ENCODE results near the gene GPX3. TPM values are rescaled to one million over a fixed set of nuclear protein-coding genes. Genes with fewer than 3 reads are reported as not detected.

The GPX3 gene
- total and polyA plus RNA-seq, 2 of the 13 experiments (the other 11 are each of a cell fraction or from before 2014, with no cell fraction given) = 33.8 to 1,892 TPM

DNA sequence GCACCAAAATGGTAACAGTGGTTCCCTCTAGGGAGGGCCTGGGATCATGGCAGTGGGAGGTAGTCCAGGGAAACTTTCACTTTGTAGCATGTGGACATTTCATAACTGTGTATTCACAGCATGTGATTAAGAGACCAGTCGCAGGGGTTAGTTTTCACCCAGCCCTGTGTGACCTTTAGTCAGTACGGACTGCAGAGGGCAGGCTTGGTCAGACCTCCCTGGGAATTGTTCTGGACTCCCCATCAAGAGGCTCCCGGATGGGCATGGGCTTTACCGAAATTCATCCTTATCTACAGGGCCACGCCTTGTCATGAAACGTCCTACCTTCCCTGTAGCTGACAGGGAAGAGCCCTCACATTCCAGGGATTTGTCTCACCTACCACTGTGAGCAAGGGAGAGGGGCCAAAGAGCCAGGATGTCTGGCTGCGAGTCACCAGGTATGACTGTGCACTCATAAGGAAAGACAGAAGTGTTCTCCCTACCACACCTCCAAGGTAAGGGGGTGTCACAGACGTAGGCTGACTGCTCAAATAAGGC is 19.9 kb downstream of the GPX3 start:
- WGBS (ENCODE audit: low lambda C conversion rate) = 52% methylated on average over 6 of the region's 8 CpGs
- Histone ChIP-seq H3K4me1 (ENCODE audit: insufficient read depth, low read length) (peaks cover 39% of the 10 kb centered on the region), H3K27ac (ENCODE audit: extremely low read length, insufficient read depth, low read length) (peak overlapping the region; percentile 63), H2AFZ (ENCODE audit: low read length) (no peak overlapping the region), H3K27me3 (ENCODE audit: control insufficient read depth in 1 of 2, insufficient read depth in 2 of 2, low read length in 2 of 2) (no peaks in the 10 kb centered on the region), H3K9me3 (ENCODE audit: low read length) (no peaks in the 10 kb centered on the region), H3K4me2 (ENCODE audit: low read depth, low read length) (peak overlapping the region; percentile 24; the same call in 1 of the 2 replicates), H3K79me2 (ENCODE audit: insufficient read depth, low read length) (no peaks in the 10 kb centered on the region), H3K4me3 (replicated peaks in 1 of 3; ENCODE audit: insufficient read depth in 1 of 3, low read depth in 2 of 3, low read length in 3 of 3) (no peak overlapping the region), H3K36me3 (replicated peaks in 1 of 2; ENCODE audit: control insufficient read depth in 1 of 2, insufficient read depth in 2 of 2, low read length in 2 of 2) (peaks cover 41 to 84% of the 10 kb centered on the region in 2 experiments), H4K20me1 (ENCODE audit: insufficient read depth, low read length) (no peaks in the 10 kb centered on the region), H3K9ac (ENCODE audit: insufficient read depth, low read depth, low read length) (no peak overlapping the region; the same call in 1 of the 2 replicates)
- ATAC-seq = peak; percentile 95
- intact Hi-C loops (cut with micrococcal nuclease; ENCODE audit: unreplicated experiment) = loop anchor here (2.0 kb wide), 1 partner anchor 19 kb away; the partner anchor contains the start of gene GPX3
- ChIA-PET CTCF (ENCODE audit: low intra/inter-chr PET ratio, low total read pairs) (no interaction called here), POLR2A (interaction anchor here (2.3 kb wide), 1 partner anchor 20 kb away, joined by 10 read pairs; the partner anchor contains the start of gene GPX3)
- in situ Hi-C loops (cut with HindIII; ENCODE audit: extremely low pct_ligation_motif_present, low pct_unique_long_range_greater_than_20kb) = loop anchor here (10.0 kb wide), 1 partner anchor 205 kb away; no protein-coding TSS in a partner anchor
- peak; percentile 78 for DNase-seq (ENCODE audit: low spot score)
- FAIRE-seq = peak; percentile 91
- BruUV-seq (replicated peaks) = no TSS peak
- no peak for TF ChIP-seq SP2 (CRISPR knock-in tag; IDR thresholded peaks at IDR 0.05)
- TF ChIP-seq ZNF720 (CRISPR knock-in tag; IDR thresholded peaks at IDR 0.05) = no peak
- no peak for TF ChIP-seq ATF7 (IDR thresholded peaks at IDR 0.05)
- TF ChIP-seq ATF7 (CRISPR knock-in tag; IDR thresholded peaks at IDR 0.05) = no peak
- peak; percentile 61; the same call in 1 of the 3 replicates for TF ChIP-seq MXI1 (IDR thresholded peaks at IDR 0.05; ENCODE audit: borderline replicate concordance, low read depth, low read length)
- TF ChIP-seq, protein P1, sequence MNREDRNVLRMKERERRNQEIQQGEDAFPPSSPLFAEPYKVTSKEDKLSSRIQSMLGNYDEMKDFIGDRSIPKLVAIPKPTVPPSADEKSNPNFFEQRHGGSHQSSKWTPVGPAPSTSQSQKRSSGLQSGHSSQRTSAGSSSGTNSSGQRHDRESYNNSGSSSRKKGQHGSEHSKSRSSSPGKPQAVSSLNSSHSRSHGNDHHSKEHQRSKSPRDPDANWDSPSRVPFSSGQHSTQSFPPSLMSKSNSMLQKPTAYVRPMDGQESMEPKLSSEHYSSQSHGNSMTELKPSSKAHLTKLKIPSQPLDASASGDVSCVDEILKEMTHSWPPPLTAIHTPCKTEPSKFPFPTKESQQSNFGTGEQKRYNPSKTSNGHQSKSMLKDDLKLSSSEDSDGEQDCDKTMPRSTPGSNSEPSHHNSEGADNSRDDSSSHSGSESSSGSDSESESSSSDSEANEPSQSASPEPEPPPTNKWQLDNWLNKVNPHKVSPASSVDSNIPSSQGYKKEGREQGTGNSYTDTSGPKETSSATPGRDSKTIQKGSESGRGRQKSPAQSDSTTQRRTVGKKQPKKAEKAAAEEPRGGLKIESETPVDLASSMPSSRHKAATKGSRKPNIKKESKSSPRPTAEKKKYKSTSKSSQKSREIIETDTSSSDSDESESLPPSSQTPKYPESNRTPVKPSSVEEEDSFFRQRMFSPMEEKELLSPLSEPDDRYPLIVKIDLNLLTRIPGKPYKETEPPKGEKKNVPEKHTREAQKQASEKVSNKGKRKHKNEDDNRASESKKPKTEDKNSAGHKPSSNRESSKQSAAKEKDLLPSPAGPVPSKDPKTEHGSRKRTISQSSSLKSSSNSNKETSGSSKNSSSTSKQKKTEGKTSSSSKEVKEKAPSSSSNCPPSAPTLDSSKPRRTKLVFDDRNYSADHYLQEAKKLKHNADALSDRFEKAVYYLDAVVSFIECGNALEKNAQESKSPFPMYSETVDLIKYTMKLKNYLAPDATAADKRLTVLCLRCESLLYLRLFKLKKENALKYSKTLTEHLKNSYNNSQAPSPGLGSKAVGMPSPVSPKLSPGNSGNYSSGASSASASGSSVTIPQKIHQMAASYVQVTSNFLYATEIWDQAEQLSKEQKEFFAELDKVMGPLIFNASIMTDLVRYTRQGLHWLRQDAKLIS (CRISPR knock-in tag; IDR thresholded peaks at IDR 0.05) = no peak
- no peak for TF ChIP-seq ZMYM3 (CRISPR knock-in tag; IDR thresholded peaks at IDR 0.05)
- TF ChIP-seq, protein P2, sequence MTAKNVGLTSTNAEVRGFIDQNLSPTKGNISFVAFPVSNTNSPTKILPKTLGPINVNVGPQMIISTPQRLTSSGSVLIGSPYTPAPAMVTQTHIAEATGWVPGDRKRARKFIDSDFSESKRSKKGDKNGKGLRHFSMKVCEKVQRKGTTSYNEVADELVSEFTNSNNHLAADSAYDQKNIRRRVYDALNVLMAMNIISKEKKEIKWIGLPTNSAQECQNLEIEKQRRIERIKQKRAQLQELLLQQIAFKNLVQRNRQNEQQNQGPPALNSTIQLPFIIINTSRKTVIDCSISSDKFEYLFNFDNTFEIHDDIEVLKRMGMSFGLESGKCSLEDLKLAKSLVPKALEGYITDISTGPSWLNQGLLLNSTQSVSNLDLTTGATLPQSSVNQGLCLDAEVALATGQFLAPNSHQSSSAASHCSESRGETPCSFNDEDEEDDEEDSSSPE (CRISPR knock-in tag; IDR thresholded peaks at IDR 0.05) = 0 out of 2 replicates have a peak, but pooled peaks have one; percentile 28
- TF ChIP-seq, protein P3, sequence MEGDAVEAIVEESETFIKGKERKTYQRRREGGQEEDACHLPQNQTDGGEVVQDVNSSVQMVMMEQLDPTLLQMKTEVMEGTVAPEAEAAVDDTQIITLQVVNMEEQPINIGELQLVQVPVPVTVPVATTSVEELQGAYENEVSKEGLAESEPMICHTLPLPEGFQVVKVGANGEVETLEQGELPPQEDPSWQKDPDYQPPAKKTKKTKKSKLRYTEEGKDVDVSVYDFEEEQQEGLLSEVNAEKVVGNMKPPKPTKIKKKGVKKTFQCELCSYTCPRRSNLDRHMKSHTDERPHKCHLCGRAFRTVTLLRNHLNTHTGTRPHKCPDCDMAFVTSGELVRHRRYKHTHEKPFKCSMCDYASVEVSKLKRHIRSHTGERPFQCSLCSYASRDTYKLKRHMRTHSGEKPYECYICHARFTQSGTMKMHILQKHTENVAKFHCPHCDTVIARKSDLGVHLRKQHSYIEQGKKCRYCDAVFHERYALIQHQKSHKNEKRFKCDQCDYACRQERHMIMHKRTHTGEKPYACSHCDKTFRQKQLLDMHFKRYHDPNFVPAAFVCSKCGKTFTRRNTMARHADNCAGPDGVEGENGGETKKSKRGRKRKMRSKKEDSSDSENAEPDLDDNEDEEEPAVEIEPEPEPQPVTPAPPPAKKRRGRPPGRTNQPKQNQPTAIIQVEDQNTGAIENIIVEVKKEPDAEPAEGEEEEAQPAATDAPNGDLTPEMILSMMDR (CRISPR knock-in tag; IDR thresholded peaks at IDR 0.05) = peak; percentile 61
- no peak for TF ChIP-seq THYN1 (CRISPR knock-in tag; IDR thresholded peaks at IDR 0.05; ENCODE audit: borderline replicate concordance, low read depth)
- TF ChIP-seq TBX2 (CRISPR knock-in tag; IDR thresholded peaks at IDR 0.05; ENCODE audit: borderline replicate concordance) = no peak
- TF ChIP-seq RAD51 (IDR thresholded peaks at IDR 0.05; ENCODE audit: borderline replicate concordance) = no peak
- TF ChIP-seq ZFP41 (CRISPR knock-in tag; IDR thresholded peaks at IDR 0.05; ENCODE audit: borderline replicate concordance) = peak; percentile 34; the same call in 1 of the 2 replicates
- TF ChIP-seq KAT2B (IDR thresholded peaks at IDR 0.05; ENCODE audit: borderline replicate concordance, low read depth, low read length) = no peak
- TF ChIP-seq CHD2 (IDR thresholded peaks at IDR 0.05; ENCODE audit: low read depth, low read length) = no peak
- no peak for TF ChIP-seq FLYWCH1 (CRISPR knock-in tag; IDR thresholded peaks at IDR 0.05)
- peak; percentile 48 for TF ChIP-seq BCL6 (CRISPR knock-in tag; IDR thresholded peaks at IDR 0.05)
- TF ChIP-seq ZNF614 (CRISPR knock-in tag; IDR thresholded peaks at IDR 0.05; ENCODE audit: borderline replicate concordance) = peak; percentile 60; the same call in 1 of the 2 replicates
- no peak for TF ChIP-seq ISX (CRISPR knock-in tag; conservative IDR thresholded peaks at IDR 0.05)
- TF ChIP-seq TEAD3 (CRISPR knock-in tag; optimal IDR thresholded peaks at IDR 0.05; ENCODE audit: borderline replicate concordance) = peak; percentile 69
